HEK293 (cell line): ENCODE measurements around the gene CABP7.

Source experiments
- TF ChIP-seq, protein P1 (sequence below): fragments of 450-650 bp; formaldehyde crosslinking; IDR thresholded peaks from 2 replicates; pipeline ENCODE4 v1.5.1; 2016; ENCODE audit warnings: missing biosample characterization, missing genetic modification characterization
- TF ChIP-seq, protein P2 (sequence below): fragments of 450-650 bp; formaldehyde crosslinking; IDR thresholded peaks from 2 replicates; pipeline ENCODE4 v1.5.1; 2016; ENCODE audit warnings: missing biosample characterization, missing genetic modification characterization

DNA sequence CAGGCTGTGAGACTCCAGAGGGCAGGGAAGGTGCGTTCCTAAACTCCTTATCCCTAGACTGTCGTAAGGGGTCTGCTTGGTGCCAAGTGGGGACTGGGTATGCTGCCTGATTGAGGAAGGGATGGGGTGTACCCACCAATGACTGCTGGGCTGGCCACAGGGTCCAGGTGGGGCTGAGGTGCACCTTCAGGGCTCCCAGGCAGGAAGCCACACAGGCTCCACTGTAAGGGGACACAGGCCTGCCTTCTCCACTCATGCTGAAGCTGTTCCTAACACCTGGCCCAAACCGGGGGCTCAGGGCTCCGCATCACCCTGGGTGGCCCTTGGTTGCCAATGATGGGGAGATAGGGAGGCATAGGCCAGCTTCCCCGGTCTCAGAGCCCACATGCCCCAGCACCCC lies 20.4 kb downstream of the CABP7 start:
- TF ChIP-seq, protein P1, sequence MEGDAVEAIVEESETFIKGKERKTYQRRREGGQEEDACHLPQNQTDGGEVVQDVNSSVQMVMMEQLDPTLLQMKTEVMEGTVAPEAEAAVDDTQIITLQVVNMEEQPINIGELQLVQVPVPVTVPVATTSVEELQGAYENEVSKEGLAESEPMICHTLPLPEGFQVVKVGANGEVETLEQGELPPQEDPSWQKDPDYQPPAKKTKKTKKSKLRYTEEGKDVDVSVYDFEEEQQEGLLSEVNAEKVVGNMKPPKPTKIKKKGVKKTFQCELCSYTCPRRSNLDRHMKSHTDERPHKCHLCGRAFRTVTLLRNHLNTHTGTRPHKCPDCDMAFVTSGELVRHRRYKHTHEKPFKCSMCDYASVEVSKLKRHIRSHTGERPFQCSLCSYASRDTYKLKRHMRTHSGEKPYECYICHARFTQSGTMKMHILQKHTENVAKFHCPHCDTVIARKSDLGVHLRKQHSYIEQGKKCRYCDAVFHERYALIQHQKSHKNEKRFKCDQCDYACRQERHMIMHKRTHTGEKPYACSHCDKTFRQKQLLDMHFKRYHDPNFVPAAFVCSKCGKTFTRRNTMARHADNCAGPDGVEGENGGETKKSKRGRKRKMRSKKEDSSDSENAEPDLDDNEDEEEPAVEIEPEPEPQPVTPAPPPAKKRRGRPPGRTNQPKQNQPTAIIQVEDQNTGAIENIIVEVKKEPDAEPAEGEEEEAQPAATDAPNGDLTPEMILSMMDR (tag by site-specific recombination) = no peak
- TF ChIP-seq, protein P2, sequence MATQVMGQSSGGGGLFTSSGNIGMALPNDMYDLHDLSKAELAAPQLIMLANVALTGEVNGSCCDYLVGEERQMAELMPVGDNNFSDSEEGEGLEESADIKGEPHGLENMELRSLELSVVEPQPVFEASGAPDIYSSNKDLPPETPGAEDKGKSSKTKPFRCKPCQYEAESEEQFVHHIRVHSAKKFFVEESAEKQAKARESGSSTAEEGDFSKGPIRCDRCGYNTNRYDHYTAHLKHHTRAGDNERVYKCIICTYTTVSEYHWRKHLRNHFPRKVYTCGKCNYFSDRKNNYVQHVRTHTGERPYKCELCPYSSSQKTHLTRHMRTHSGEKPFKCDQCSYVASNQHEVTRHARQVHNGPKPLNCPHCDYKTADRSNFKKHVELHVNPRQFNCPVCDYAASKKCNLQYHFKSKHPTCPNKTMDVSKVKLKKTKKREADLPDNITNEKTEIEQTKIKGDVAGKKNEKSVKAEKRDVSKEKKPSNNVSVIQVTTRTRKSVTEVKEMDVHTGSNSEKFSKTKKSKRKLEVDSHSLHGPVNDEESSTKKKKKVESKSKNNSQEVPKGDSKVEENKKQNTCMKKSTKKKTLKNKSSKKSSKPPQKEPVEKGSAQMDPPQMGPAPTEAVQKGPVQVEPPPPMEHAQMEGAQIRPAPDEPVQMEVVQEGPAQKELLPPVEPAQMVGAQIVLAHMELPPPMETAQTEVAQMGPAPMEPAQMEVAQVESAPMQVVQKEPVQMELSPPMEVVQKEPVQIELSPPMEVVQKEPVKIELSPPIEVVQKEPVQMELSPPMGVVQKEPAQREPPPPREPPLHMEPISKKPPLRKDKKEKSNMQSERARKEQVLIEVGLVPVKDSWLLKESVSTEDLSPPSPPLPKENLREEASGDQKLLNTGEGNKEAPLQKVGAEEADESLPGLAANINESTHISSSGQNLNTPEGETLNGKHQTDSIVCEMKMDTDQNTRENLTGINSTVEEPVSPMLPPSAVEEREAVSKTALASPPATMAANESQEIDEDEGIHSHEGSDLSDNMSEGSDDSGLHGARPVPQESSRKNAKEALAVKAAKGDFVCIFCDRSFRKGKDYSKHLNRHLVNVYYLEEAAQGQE (tag by site-specific recombination) = no peak
